Prostate gland (tissue), 2 donors: Measurements from ENCODE around the gene P2RY8.

Experiments used
- POLR2A ChIP-seq: fragments of 450-650 bp; IDR thresholded peaks from one replicate; pipeline ENCODE4 v1.6.1; 2016; ENCODE audit warnings: antibody characterized with exemption, mild to moderate bottlenecking
- POLR2AphosphoS5 ChIP-seq: sonication (generic); formaldehyde crosslinking; IDR thresholded peaks from one replicate; pipeline ENCODE4 v1.6.1; 2017; ENCODE audit warnings: antibody characterized with exemption
- TF ChIP-seq, protein P1 (sequence below), 4 experiments: fragments of 200-600 bp in 2 of 4; fragments of 450-650 bp in 2 of 4; sonication (generic) in 2 of 4; IDR thresholded peaks; 1 replicate in 3 of 4; 2 replicates in 1 of 4; pipeline ENCODE4 v1.5.1; 2016 to 2019; ENCODE audit warnings: antibody characterized with exemption in 4 of 4, mild to moderate bottlenecking in 2 of 4, moderate library complexity in 2 of 4

DNA sequence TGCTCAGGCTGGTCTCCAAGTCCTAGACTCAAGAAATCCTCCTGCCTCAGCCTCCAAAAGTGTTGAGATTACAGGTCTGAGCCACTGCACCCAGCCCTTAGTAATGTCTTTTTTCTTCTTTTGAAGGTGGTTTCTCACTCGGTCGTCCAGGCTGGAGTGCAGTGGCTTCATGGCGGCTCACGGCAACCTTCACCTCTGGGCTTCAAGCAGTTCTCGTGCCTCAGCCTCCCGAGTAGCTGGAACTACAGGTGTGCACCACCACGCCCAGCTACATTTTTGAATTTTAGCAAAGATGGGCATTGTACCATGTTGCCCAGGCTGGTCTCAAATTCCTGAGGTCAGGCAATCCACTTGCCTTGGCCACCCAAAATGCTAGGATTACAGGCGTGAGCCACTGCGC lies 52.0 kb downstream of the P2RY8 start:
- TF ChIP-seq POLR2AphosphoS5 (no peak), POLR2A (no peak)
- TF ChIP-seq, protein P1, sequence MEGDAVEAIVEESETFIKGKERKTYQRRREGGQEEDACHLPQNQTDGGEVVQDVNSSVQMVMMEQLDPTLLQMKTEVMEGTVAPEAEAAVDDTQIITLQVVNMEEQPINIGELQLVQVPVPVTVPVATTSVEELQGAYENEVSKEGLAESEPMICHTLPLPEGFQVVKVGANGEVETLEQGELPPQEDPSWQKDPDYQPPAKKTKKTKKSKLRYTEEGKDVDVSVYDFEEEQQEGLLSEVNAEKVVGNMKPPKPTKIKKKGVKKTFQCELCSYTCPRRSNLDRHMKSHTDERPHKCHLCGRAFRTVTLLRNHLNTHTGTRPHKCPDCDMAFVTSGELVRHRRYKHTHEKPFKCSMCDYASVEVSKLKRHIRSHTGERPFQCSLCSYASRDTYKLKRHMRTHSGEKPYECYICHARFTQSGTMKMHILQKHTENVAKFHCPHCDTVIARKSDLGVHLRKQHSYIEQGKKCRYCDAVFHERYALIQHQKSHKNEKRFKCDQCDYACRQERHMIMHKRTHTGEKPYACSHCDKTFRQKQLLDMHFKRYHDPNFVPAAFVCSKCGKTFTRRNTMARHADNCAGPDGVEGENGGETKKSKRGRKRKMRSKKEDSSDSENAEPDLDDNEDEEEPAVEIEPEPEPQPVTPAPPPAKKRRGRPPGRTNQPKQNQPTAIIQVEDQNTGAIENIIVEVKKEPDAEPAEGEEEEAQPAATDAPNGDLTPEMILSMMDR (IDR thresholded peaks at IDR 0.05) = no peak
